Stimulated activated CD4-positive, alpha-beta T cell treated with anti-CD3 and anti-CD28 coated beads, Interleukin-1b, Interleukin-23, amount 100 ng/mL, for 1 hour (primary cell): ENCODE data around the gene ALG8.

Source experiments
- DNase-seq, 2 donors: peaks; one replicate each; pipeline ENCODE4 v3.0.0-alpha.2; 2020; ENCODE audit warnings: low read depth in 2 of 2

The ALG8 gene

DNA sequence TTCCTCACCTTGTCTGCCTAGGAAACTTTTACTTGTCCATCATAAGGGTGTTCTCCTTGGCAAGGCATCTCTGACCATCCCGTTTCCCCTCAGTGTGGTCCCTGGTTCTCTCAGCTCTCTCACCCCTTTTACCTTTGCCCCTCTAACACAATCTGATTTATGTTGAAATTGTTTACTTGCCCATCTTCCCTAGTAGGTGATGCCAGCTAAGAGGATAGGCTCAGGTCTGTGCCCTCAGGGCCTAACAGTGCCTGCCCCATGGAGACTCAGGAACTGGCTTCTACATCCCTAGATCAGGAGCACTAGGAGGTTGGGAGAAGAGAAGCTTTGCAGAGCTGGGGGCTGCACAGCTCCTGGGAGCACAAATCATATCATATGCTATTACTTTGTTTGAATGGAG lies 21.1 kb upstream of the ALG8 start:
- DNase-seq: no peak

GRCh38 chr11:78158987-78159652 lies 19.7 kb upstream of the ALG8 start:
- DNase-seq: no peak

- DNase-seq: no peak
Measured at GRCh38 chr11:78156127-78156844, 16.9 kb upstream of the ALG8 start.

- DNase-seq: no peak
Measured at GRCh38 chr11:78151804-78152203, 12.4 kb upstream of the ALG8 start.

DNA sequence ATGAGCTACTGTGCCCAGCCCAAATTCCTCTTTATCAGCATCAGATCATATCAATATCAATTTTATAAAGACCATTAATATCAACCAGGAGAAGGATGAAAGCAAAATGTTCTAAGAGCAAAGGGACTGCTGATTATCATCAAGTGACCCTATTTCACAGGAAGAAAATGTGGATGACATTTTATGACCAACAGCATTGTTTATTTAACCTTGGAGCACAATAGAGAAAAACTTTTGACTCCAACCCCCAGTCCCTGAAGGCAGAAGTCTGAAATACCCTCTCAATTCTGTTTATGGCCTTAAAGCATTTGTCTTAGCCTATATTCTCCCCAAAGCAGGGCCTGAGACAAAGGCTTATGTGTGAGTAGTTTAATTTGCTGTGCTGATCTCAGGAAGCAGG lies 11.3 kb upstream of the ALG8 start:
- DNase-seq: no peak

DNA sequence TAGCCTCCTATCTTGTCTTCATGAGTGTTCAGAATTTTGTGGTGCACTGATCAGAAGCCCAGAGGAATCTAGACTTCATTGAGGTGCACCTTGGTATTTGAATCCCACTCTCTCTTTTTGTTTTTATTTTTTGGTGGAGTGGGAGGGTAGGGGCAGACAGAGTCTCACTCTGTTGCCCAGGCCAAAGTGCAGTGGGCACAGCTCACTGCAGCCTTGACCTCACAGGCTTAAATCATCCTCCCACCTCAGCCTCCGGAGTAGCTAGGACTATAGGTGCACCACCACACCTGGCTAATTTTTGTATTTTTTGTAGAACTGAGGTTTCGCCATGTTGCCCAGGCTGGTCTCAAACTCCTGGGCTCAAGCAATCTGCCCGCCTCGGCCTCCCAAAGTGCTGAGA lies 10.9 kb upstream of the ALG8 start:
- no peak for DNase-seq

GRCh38 chr11:78149646-78150045 lies 10.2 kb upstream of the ALG8 start:
- DNase-seq: no peak

- DNase-seq: no peak
Measured at GRCh38 chr11:78147807-78148206, 8.4 kb upstream of the ALG8 start.

- DNase-seq: no peak
Measured at GRCh38 chr11:78145511-78146025, 6.1 kb upstream of the ALG8 start.

DNA sequence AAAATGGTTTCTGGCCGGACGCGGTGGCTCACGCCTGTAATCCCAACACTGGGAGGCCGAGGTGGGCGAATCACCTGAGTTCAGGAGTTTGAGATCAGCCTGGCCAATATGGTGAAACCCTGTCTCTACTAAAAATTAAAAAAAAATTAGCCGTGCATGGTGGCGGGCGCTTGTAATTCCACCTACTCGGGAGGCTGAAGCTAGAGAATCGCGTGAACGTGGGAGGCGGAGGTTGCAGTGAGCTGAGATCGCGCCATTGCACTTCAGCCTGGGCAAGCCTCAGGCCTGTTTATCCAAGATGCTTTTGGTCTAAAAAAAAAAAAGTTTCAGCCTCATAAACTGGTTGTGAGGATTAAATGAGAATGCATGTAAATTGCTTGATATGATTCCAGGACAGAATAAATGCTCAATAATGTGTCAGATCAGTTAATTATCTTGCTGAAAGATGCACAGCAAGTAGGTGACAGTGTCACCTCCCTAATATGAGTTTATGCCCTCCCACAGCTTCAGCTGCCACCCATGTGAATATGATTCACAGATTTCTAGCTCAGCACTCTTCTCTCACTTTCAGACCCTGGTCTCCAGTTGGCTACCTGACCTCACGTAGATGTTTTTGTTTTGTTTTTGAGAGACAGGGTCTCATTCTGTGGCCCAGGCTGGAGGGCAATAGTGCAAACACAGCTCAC lies 1.1 kb upstream of the ALG8 start:
- no peak for DNase-seq

DNA sequence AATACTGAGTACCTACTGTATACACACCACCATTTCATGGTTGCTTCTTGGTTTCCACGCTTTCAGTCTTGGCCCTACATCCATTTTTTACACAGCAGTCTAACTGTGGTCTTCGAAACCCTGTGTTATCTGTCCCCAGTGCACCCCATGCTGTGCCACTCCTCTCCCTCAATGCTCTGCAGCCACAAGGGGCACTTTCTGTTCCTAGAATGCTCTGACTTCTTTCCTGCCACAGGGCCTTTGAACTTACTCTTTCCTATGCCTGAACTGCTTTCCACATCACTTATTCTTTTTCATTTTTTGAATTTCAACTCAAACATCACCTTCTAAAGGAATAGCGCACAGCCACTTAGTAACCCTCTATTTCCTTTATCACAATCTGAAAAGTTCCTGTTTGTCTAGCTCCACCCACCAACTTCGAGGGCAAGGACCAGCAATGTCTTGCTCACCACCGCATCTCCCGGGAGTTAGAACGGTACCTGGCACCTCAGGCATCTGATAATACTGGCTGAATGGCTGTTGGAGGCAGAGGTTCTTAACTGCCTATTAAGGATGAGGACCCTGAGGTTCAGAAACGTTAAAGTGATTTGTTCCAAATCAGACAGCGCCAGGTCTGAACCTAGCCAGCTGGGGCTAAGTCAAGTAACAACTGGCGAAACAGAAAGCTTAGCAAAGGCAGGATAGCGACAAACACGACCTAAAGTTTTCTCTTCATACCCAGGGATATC lies 568 bp downstream of the ALG8 start:
- peak in 1 of 2 donors; percentile 12 for DNase-seq

GRCh38 chr11:78138291-78138690 lies 1.1 kb downstream of the ALG8 start:
- no peak for DNase-seq

DNA sequence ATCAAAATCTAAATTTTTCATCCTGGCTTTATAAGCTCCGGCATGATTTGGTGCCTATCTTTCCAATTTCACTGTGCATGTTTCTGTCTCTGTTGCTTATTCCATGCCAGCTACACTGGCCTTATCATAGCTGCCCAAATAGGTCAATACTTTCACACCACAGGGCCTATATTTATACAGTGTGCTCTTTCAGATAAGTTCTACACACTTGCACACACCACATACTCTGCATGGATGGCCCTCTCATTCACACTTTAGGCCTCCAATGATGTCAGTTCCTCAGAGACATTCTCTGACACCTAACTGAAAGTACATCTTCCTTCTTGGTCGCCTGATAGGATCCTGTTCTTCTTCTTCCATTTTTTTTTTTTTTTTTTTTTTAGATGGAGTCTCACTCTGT lies 7.0 kb downstream of the ALG8 start:
- DNase-seq: no peak

GRCh38 chr11:78131956-78132355 lies 7.5 kb downstream of the ALG8 start:
- DNase-seq: no peak

DNA sequence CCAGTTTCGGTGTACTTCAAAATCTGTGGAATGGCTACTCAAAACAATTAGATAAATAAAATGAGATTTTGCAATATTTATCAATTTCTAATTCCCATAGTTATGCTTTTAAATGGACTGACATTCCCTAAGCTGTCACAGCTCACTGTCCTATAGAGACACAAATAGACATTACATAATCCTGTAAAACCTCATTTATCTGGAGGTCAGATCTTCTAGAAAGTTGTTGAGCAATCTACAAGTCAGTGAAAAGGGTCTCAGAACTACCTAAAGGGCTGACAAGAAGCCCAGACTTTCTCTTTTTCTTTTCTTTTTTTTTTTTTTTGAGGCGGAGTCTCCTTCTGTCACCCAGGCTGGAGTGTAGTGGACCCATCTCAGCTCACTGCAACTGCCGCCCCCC lies 12.0 kb downstream of the ALG8 start:
- no peak for DNase-seq

DNA sequence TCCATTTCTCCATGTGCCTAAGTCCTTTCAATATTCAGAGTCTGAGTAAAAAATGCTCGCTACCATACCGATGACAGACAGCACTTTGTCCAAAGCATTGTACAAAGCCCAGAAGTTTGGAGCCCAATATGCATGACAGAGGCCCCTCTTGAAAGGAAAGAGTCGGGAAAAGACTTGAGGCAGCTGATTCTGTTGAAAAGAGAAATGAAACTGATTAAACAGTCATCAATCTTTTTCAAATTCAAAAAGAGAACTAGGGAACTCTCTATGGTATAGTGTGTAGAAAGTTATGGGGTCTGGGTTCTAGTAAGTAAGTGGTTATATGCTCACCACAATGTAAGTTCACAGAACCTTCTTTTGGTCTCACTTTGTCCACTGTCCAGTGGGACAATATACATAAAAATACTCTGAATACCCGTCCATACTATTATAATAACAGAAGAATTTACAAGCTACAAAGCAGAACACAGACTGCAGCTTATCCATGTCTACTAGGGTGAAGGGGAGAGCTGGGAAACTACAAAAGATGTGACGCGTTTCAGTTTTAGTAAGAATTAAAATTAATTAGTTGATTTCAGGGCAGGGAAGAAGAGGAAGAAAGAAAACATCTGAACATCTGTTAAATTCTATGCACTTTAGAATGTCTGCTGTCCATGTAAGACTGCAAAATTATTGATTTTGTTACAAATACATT lies 26.7 kb downstream of the ALG8 start:
- no peak for DNase-seq

DNA sequence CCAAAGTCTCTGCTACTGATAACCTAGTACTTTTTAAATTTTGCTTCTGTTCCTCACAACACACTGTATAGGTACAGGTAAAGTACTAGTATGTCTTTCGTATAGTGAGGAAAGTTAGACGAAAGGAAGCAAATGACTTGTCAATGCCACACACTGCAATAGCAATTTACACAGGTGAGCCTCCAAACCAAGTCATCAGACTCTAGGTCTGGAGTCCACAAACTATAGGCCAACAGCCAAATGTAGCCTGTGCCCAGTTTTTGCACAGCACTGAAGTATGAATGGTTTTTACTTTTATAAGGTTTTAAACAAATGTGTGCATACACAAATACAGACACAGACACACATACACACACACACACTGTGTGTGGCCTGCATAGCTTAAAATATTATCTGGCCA lies 28.1 kb downstream of the ALG8 start:
- no peak for DNase-seq

GRCh38 chr11:78110830-78111229 lies 28.6 kb downstream of the ALG8 start:
- DNase-seq: no peak

GRCh38 chr11:78110351-78110750 lies 29.1 kb downstream of the ALG8 start:
- DNase-seq: no peak

DNA sequence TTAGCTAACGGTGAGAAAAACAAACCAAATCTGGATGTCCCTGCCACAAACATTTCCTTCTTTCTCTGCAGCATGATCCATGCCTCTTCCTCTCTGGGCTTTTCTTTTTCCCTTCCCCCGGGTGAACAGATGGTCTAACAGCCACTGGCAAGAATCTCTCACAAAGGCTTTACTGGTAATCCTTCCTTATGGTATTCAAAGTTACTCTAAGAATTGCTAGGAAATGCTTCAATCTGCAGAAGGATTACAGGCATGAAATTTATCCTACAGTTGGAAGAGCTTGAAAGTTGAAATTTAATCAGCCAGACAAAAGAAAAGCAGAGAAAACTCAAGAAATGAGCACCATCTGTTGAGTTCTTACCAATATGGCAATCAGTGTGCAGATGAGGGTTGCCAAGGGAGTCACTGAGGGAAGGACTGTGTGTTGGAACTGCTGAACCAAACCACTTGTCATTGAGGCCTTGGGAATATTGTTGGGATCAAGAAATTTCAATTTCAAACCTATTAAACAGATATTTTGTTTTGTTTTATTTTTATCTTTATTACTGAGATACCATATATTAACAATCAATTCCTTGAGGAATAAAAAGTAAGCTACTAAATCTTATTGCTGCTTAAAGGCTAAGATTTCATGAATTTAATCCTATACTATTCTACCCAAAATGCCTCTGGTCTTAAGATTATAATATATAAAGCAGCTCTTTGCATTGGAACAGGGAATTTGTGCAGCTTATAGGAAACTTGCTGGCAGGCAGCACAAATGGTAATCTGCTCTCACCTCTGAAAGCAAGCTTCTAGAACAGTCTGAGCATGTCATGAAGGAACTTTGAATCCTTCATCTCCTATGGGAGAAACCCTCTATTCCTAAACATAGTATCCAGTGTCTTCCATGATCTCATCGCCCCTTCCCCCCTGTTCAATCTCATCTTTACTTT lies 30.1 kb downstream of the ALG8 start:
- DNase-seq: no peak
